ENCODE data around the gene TNRC6A.

TNRC6A gene

GRCh38 chr16:24858219-24859041 is 129.0 kb downstream of the TNRC6A start:
- Histone ChIP-seq H3K4me3 (ENCODE audit: low read length, poor library complexity, severe bottlenecking) (no peak overlapping the region), H3K9ac (ENCODE audit: low read depth, low read length, poor library complexity, severe bottlenecking) (no peak overlapping the region), H3K27me3 (ENCODE audit: insufficient read depth, low read length, poor library complexity, severe bottlenecking) (no peaks in the 10 kb centered on the region), H3K4me2 (ENCODE audit: low read depth, low read length, poor library complexity, severe bottlenecking) (no peak overlapping the region), H3K36me3 (ENCODE audit: insufficient read depth, low read length) (no peaks in the 10 kb centered on the region), H3K4me1 (ENCODE audit: insufficient read depth, low read length, poor library complexity, severe bottlenecking) (no peaks in the 10 kb centered on the region), H3K9me2 (replicated peaks; ENCODE audit: low read depth, low read length) (no peaks in the 10 kb centered on the region), H3F3A (ENCODE audit: low read depth) (no peaks in the 10 kb centered on the region), H3K79me2 (ENCODE audit: insufficient read depth, low read length) (no peaks in the 10 kb centered on the region), H3K9me3 (ENCODE audit: insufficient read depth, low read depth, low read length) (no peaks in the 10 kb centered on the region), H4K20me1 (ENCODE audit: insufficient read depth, low read length, poor library complexity, severe bottlenecking) (no peaks in the 10 kb centered on the region), H2AFZ (ENCODE audit: low read length) (no peak overlapping the region)
- no peak for TF ChIP-seq EZH2phosphoT487 (IDR thresholded peaks at IDR 0.05; ENCODE audit: borderline replicate concordance)
- no peak for TF ChIP-seq CTCF (conservative IDR thresholded peaks at IDR 0.05; ENCODE audit: low read length)

GRCh38 chr16:24861461-24861860 is 132.0 kb downstream of the TNRC6A start:
- H2AFZ ChIP-seq (ENCODE audit: low read length) = no peak overlapping the region
- no peaks in the 10 kb centered on the region for H4K20me1 ChIP-seq (ENCODE audit: insufficient read depth, low read length, poor library complexity, severe bottlenecking)
- H3F3A ChIP-seq (ENCODE audit: low read depth) = no peaks in the 10 kb centered on the region
- no peak overlapping the region for H3K4me2 ChIP-seq (ENCODE audit: low read depth, low read length, poor library complexity, severe bottlenecking)
- no peak overlapping the region for H3K9ac ChIP-seq (ENCODE audit: low read depth, low read length, poor library complexity, severe bottlenecking)
- peaks cover 4% of the 10 kb centered on the region; the same call in 1 of the 2 replicates for H3K9me3 ChIP-seq (ENCODE audit: insufficient read depth, low read depth, low read length)
- no peaks in the 10 kb centered on the region for H3K27me3 ChIP-seq (ENCODE audit: insufficient read depth, low read length, poor library complexity, severe bottlenecking)
- no peaks in the 10 kb centered on the region for H3K4me1 ChIP-seq (ENCODE audit: insufficient read depth, low read length, poor library complexity, severe bottlenecking)
- no peak overlapping the region for H3K4me3 ChIP-seq (ENCODE audit: low read length, poor library complexity, severe bottlenecking)
- H3K9me2 ChIP-seq (replicated peaks; ENCODE audit: low read depth, low read length) = no peaks in the 10 kb centered on the region
- no peaks in the 10 kb centered on the region for H3K36me3 ChIP-seq (ENCODE audit: insufficient read depth, low read length)
- no peaks in the 10 kb centered on the region for H3K79me2 ChIP-seq (ENCODE audit: insufficient read depth, low read length)
- no peak for TF ChIP-seq CTCF (conservative IDR thresholded peaks at IDR 0.05; ENCODE audit: low read length)
- no peak for TF ChIP-seq EZH2phosphoT487 (IDR thresholded peaks at IDR 0.05; ENCODE audit: borderline replicate concordance)

- no peak overlapping the region for H3K4me2 ChIP-seq (ENCODE audit: low read depth, low read length, poor library complexity, severe bottlenecking)
- peaks cover 4% of the 10 kb centered on the region; the same call in 1 of the 2 replicates for H3K9me3 ChIP-seq (ENCODE audit: insufficient read depth, low read depth, low read length)
- no peak overlapping the region for H2AFZ ChIP-seq (ENCODE audit: low read length)
- H3K36me3 ChIP-seq (ENCODE audit: insufficient read depth, low read length) = no peaks in the 10 kb centered on the region
- H3K79me2 ChIP-seq (ENCODE audit: insufficient read depth, low read length) = no peaks in the 10 kb centered on the region
- H3K27me3 ChIP-seq (ENCODE audit: insufficient read depth, low read length, poor library complexity, severe bottlenecking) = no peaks in the 10 kb centered on the region
- no peaks in the 10 kb centered on the region for H3K4me1 ChIP-seq (ENCODE audit: insufficient read depth, low read length, poor library complexity, severe bottlenecking)
- no peak overlapping the region for H3K4me3 ChIP-seq (ENCODE audit: low read length, poor library complexity, severe bottlenecking)
- H3K9ac ChIP-seq (ENCODE audit: low read depth, low read length, poor library complexity, severe bottlenecking) = no peak overlapping the region
- no peaks in the 10 kb centered on the region for H3F3A ChIP-seq (ENCODE audit: low read depth)
- H3K9me2 ChIP-seq (replicated peaks; ENCODE audit: low read depth, low read length) = no peaks in the 10 kb centered on the region
- TF ChIP-seq EZH2phosphoT487 (IDR thresholded peaks at IDR 0.05; ENCODE audit: borderline replicate concordance) = no peak
- no peak for TF ChIP-seq CTCF (conservative IDR thresholded peaks at IDR 0.05; ENCODE audit: low read length)
- no peaks in the 10 kb centered on the region for H4K20me1 ChIP-seq (ENCODE audit: insufficient read depth, low read length, poor library complexity, severe bottlenecking)
These were observed 134.4 kb downstream of the TNRC6A start for GRCh38 chr16:24863582-24864437.
